ENCODE data around the gene NLE1. TPM values are rescaled to one million over a fixed set of nuclear protein-coding genes. Genes with fewer than 3 reads are reported as not detected.

Gene NLE1
- total RNA-seq (10 to 100 TPM; 12.3 to 29.1 (median 17.8) TPM), total RNA-seq (15.0 to 128 (median 29.4) reads per million in 29 experiments)
- total RNA-seq (2013) = 13.7 TPM

DNA sequence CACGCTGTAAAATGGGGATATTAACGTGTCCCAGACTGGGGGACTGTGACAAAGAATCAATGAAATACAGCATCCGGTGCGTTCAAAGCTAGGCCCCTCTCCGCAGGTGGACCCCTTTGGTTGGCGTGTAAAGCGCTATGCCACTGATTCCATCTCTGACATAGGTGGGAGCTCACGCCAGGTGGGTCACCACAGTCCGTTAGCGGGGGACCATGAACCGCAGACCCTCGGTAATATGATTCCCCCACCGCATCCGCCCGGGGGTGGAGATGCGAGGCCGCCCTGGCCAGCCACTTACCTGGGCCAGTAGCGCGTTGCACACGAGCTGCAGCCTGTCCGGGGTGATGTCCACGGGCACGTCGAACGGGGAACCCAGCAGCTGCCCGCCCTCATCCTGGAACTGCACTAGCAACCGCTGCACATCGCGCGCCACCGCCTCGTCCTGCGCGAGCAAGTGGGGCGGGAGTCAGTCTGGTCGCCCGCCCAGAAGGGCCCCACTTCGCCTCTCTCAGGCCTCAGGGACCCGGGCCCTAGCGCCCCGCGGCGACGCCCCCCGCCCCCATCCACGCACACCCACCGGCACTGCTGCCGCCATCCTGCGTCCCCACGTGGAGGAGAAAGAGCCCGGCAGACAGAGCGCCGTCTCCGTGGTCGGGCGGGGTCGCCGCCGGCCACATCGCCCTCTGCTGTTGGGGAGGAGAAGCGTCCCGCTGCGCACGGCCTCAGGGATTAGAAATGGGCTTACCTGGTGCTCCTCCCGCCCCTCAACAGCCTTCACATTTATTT, at the start of gene NLE1:
Gene NLE1, minus strand, starts transcription at position 623 of the 786 bp plus-strand sequence. Its CDS starts 28 bp downstream, at position 595.
- under 1% methylated on average over 63 of the region's 65 CpGs for WGBS (ENCODE audit: insufficient coverage)
- CTCF ChIA-PET = interaction anchor here in 1 of 2 donors (0.7 to 1.5 kb wide), 4 partner anchors 16 to 393 kb away, joined by 3 to 5 read pairs (median 4); no protein-coding TSS in a partner anchor
- H3K27me3 ChIP-seq (replicated peaks in 1 of 2; ENCODE audit: control insufficient read depth in 2 of 2, extremely low read depth in 1 of 2, insufficient read depth in 2 of 2, low read length in 1 of 2) = no peaks in the 10 kb centered on the region
- peaks cover 18 to 24% (median 19%) of the 10 kb centered on the region in 3 donors for H3K4me1 Mint-ChIP-seq
- no peaks in the 10 kb centered on the region for H3K9me3 ChIP-seq
- H3K27me3 Mint-ChIP-seq = no peaks in the 10 kb centered on the region
- DNase-seq (peak; percentile 73 to 92 (median 84)), ATAC-seq (replicated peaks in 1 of 4) (peak; percentile 96 to 97 (median 96))
- H3K4me3 ChIP-seq (ENCODE audit: control insufficient read depth in 1 of 2, extremely low read depth in 1 of 2, low read length in 1 of 2) = peak within 1 kb of the TSS; percentile 92 to 98
- H3K4me1 ChIP-seq (ENCODE audit: control insufficient read depth in 1 of 2, extremely low read depth in 1 of 2, insufficient read depth in 2 of 2, low read length in 2 of 2) = peaks cover 10 to 27% of the 10 kb centered on the region in 2 experiments
- H3K27ac ChIP-seq (ENCODE audit: low read length) = no peak within 1 kb of the TSS
- peak within 1 kb of the TSS; percentile 71 to 84 (median 82) for H3K4me3 Mint-ChIP-seq
- H3K36me3 ChIP-seq (ENCODE audit: control insufficient read depth in 2 of 2, extremely low read depth in 1 of 2, insufficient read depth in 1 of 2, low read length in 1 of 2) = peaks cover 0 to 30% of the 10 kb centered on the region in 2 donors
- POLR2A ChIA-PET = interaction anchor here in 1 of 2 donors (0.9 kb wide), 1 partner anchor 447 kb away, joined by 4 read pairs; no protein-coding TSS in a partner anchor
- no peaks in the 10 kb centered on the region for H3K9me3 Mint-ChIP-seq
- peaks cover 13% of the 10 kb centered on the region for H3K36me3 Mint-ChIP-seq
- H3K27ac Mint-ChIP-seq = peak within 1 kb of the TSS; percentile 69 to 88

DNA sequence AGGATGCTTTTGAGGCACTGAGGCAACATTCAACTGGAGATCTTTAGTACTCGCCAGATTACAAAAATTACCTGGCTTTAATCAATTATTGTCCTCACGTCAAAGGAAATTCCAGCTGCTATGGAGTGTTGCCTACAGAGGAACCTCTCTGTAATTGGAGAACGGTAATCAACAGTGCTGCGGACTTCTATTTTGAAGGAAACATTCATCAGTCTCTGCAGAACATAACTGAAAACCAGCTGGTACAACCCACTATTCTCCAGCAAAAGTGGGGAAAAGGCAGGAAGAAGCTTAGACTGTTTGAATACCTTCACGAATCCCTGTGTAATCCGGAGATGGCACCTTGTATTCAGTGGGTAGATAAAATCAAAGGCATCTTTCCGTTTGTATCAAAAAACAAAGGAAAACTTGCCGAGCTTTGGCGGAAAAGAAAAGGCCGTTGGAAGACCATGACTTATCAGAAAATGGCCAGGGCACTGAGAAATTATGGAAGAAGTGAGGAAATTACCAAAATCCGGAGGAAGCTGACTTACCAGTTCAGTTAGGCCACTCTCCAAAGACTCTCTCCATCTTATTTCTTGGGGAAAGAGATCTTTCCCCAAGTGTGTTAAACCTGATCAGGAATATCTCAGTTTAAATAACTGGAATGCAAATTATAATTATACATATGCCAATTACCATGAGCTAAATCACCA, 49.0 kb upstream of the NLE1 start:
- H3K4me3 Mint-ChIP-seq = no peak overlapping the region
- peaks cover 29 to 42% of the 10 kb centered on the region in 2 experiments for H3K4me1 ChIP-seq (ENCODE audit: control insufficient read depth in 1 of 2, extremely low read depth in 1 of 2, insufficient read depth in 2 of 2, low read length in 2 of 2)
- 96% methylated on average over 6 of the region's 11 CpGs for WGBS (ENCODE audit: insufficient coverage)
- peaks cover 0 to 1% of the 10 kb centered on the region in 2 donors for H3K27me3 Mint-ChIP-seq
- peaks cover 57 to 62% (median 60%) of the 10 kb centered on the region in 3 donors for H3K4me1 Mint-ChIP-seq
- H3K9me3 ChIP-seq = no peaks in the 10 kb centered on the region
- CTCF ChIA-PET = interaction anchor here in 1 of 2 donors (0.6 kb wide), 1 partner anchor 122 kb away, joined by 3 read pairs; no protein-coding TSS in a partner anchor
- H3K36me3 Mint-ChIP-seq = peaks cover under 1% of the 10 kb centered on the region
- DNase-seq (no peak), ATAC-seq (replicated peaks in 1 of 4) (no peak)
- POLR2A ChIA-PET = interaction anchor here in 1 of 2 donors (0.8 kb wide), 1 partner anchor 20 kb away, joined by 3 read pairs; no protein-coding TSS in a partner anchor
- no peak overlapping the region for H3K4me3 ChIP-seq (ENCODE audit: control insufficient read depth in 1 of 2, extremely low read depth in 1 of 2, low read length in 1 of 2)
- H3K27ac Mint-ChIP-seq = no peak overlapping the region
- no peaks in the 10 kb centered on the region for H3K27me3 ChIP-seq (replicated peaks in 1 of 2; ENCODE audit: control insufficient read depth in 2 of 2, extremely low read depth in 1 of 2, insufficient read depth in 2 of 2, low read length in 1 of 2)
- H3K36me3 ChIP-seq (ENCODE audit: control insufficient read depth in 2 of 2, extremely low read depth in 1 of 2, insufficient read depth in 1 of 2, low read length in 1 of 2) = no peaks in the 10 kb centered on the region
- no peak overlapping the region for H3K27ac ChIP-seq (ENCODE audit: low read length)
- H3K9me3 Mint-ChIP-seq = no peaks in the 10 kb centered on the region

DNA sequence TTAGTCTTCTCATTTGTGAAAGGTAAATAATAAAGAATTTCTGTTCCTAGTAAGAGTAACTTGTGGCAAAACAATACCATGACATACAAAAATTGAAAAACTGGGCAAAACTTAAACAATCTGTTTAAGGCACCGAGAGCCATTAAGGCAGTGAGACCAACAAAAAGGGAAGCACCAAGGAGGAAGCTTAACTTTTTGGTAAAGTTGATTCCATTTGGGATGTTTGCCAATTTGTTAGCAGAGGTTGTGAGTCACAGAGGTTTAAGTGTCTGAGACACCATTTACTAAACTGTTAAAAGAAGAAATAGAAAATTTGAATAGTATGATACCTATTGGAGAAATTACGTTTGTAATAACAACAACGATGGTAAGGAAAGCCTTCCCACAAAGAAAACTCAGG, 47.2 kb upstream of the NLE1 start:
- ChIA-PET CTCF (interaction anchor here in 1 of 2 donors (0.6 kb wide), 1 partner anchor 235 kb away, joined by 3 read pairs; no protein-coding TSS in a partner anchor), POLR2A (no interaction called here)
- H3K4me3 Mint-ChIP-seq = peak overlapping the region; percentile 17 to 63 (median 61)
- 93% methylated on average over 3 of the region's 3 CpGs for WGBS (ENCODE audit: insufficient coverage)
- Histone ChIP-seq H3K4me3 (ENCODE audit: control insufficient read depth in 1 of 2, extremely low read depth in 1 of 2, low read length in 1 of 2) (peak overlapping the region in 1 of 2 donors; percentile 32), H3K4me1 (ENCODE audit: control insufficient read depth in 1 of 2, extremely low read depth in 1 of 2, insufficient read depth in 2 of 2, low read length in 2 of 2) (peaks cover 30 to 46% of the 10 kb centered on the region in 2 experiments), H3K9me3 (no peaks in the 10 kb centered on the region), H3K36me3 (ENCODE audit: control insufficient read depth in 2 of 2, extremely low read depth in 1 of 2, insufficient read depth in 1 of 2, low read length in 1 of 2) (no peaks in the 10 kb centered on the region), H3K27ac (ENCODE audit: low read length) (no peak overlapping the region), H3K27me3 (replicated peaks in 1 of 2; ENCODE audit: control insufficient read depth in 2 of 2, extremely low read depth in 1 of 2, insufficient read depth in 2 of 2, low read length in 1 of 2) (no peaks in the 10 kb centered on the region)
- peaks cover 0 to 1% of the 10 kb centered on the region in 2 donors for H3K27me3 Mint-ChIP-seq
- H3K27ac Mint-ChIP-seq = peak overlapping the region; percentile 86 to 90
- no peaks in the 10 kb centered on the region for H3K9me3 Mint-ChIP-seq
- no peaks in the 10 kb centered on the region for H3K36me3 Mint-ChIP-seq
- DNase-seq (no peak), ATAC-seq (replicated peaks in 1 of 4) (no peak)
- H3K4me1 Mint-ChIP-seq = peaks cover 68 to 76% (median 72%) of the 10 kb centered on the region in 3 donors

DNA sequence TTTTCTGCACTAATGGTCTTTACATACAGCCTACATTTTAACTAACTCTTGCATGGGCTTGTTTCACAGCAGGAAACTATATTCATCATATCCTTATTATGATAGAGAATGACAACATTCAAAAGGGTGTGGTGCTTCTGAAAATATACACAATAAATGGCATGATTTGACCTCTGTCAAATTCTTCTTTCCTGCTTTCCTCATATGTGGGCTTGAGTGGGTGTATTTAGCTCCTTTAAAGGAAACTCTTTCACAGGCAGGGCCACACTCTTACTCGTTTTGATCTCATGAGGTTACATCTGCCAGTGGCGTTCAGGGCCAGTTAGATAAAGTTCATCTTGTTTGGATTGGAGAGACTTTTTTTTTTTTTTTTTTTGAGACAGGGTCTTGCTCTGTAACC, 46.0 kb upstream of the NLE1 start:
- H3K9me3 Mint-ChIP-seq = no peaks in the 10 kb centered on the region
- H3K4me1 Mint-ChIP-seq = peaks cover 72 to 73% (median 73%) of the 10 kb centered on the region in 3 donors
- WGBS (ENCODE audit: insufficient coverage) = no CpG with 5 or more reads among the region's 2 CpGs
- Histone ChIP-seq H3K36me3 (ENCODE audit: control insufficient read depth in 2 of 2, extremely low read depth in 1 of 2, insufficient read depth in 1 of 2, low read length in 1 of 2) (no peaks in the 10 kb centered on the region), H3K27ac (ENCODE audit: low read length) (peak overlapping the region; percentile 15), H3K4me3 (ENCODE audit: control insufficient read depth in 1 of 2, extremely low read depth in 1 of 2, low read length in 1 of 2) (peak overlapping the region in 1 of 2 donors; percentile 23), H3K4me1 (ENCODE audit: control insufficient read depth in 1 of 2, extremely low read depth in 1 of 2, insufficient read depth in 2 of 2, low read length in 2 of 2) (peaks cover 22 to 46% of the 10 kb centered on the region in 2 experiments), H3K27me3 (replicated peaks in 1 of 2; ENCODE audit: control insufficient read depth in 2 of 2, extremely low read depth in 1 of 2, insufficient read depth in 2 of 2, low read length in 1 of 2) (no peaks in the 10 kb centered on the region), H3K9me3 (no peaks in the 10 kb centered on the region)
- peaks cover 0 to under 1% of the 10 kb centered on the region in 2 donors for H3K27me3 Mint-ChIP-seq
- H3K27ac Mint-ChIP-seq = peak overlapping the region; percentile 86 to 90
- POLR2A ChIA-PET = interaction anchor here in 1 of 2 donors (0.7 to 0.8 kb wide), 2 partner anchors 50 to 53 kb away, joined by 4 to 5 read pairs; no protein-coding TSS in a partner anchor
- H3K4me3 Mint-ChIP-seq = peak overlapping the region; percentile 31 to 61 (median 48)
- peak in 1 of 35 experiments; percentile 24 for DNase-seq
- no peaks in the 10 kb centered on the region for H3K36me3 Mint-ChIP-seq
- peak; percentile 29 to 70 (median 66) for ATAC-seq (replicated peaks in 1 of 4)
- CTCF ChIA-PET = interaction anchor here in 1 of 2 donors (0.7 kb wide), 1 partner anchor 172 kb away, joined by 3 read pairs; no protein-coding TSS in a partner anchor

DNA sequence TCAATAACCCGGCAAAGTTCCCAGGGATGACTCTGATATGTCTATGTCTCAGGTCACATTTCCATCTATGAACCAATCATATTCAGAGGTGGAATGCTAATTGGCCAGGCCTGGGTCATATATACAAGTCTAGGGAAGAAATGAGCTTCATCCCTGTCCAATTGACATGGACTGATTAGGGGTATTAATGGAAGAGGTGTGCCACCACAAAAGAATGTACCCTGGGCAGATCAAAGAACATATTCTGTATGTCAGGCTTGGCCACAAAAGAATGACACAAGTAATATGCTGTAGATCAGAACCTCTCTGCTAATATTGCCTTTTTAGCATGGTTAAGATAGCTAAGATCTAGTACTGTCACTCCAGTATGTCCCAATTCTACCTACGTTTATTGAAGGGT, 45.4 kb upstream of the NLE1 start:
- Mint-ChIP-seq H3K4me1 (peaks cover 67 to 71% (median 68%) of the 10 kb centered on the region in 3 donors), H3K27ac (peak overlapping the region; percentile 41 to 90), H3K27me3 (no peaks in the 10 kb centered on the region), H3K4me3 (peak overlapping the region in 1 of 3 donors; percentile 61), H3K9me3 (no peaks in the 10 kb centered on the region), H3K36me3 (peaks cover under 1% of the 10 kb centered on the region)
- ATAC-seq (replicated peaks in 1 of 4) (no peak), DNase-seq (no peak)
- Histone ChIP-seq H3K27ac (ENCODE audit: low read length) (no peak overlapping the region), H3K9me3 (no peaks in the 10 kb centered on the region), H3K4me1 (ENCODE audit: control insufficient read depth in 1 of 2, extremely low read depth in 1 of 2, insufficient read depth in 2 of 2, low read length in 2 of 2) (peaks cover 17 to 45% of the 10 kb centered on the region in 2 experiments), H3K4me3 (ENCODE audit: control insufficient read depth in 1 of 2, extremely low read depth in 1 of 2, low read length in 1 of 2) (no peak overlapping the region), H3K36me3 (ENCODE audit: control insufficient read depth in 2 of 2, extremely low read depth in 1 of 2, insufficient read depth in 1 of 2, low read length in 1 of 2) (no peaks in the 10 kb centered on the region), H3K27me3 (replicated peaks in 1 of 2; ENCODE audit: control insufficient read depth in 2 of 2, extremely low read depth in 1 of 2, insufficient read depth in 2 of 2, low read length in 1 of 2) (no peaks in the 10 kb centered on the region)
- no CpG with 5 or more reads among the region's 2 CpGs for WGBS (ENCODE audit: insufficient coverage)
- ChIA-PET POLR2A (interaction anchor here in 1 of 2 donors (0.7 to 0.8 kb wide), 2 partner anchors 51 to 53 kb away, joined by 4 to 5 read pairs; no protein-coding TSS in a partner anchor), CTCF (interaction anchor here in 1 of 2 donors (0.7 kb wide), 1 partner anchor 173 kb away, joined by 3 read pairs; no protein-coding TSS in a partner anchor)

All from T-cell (primary cell).